ENCODE measurements around the gene MBD3L2.

- TF ChIP-seq, protein P1, sequence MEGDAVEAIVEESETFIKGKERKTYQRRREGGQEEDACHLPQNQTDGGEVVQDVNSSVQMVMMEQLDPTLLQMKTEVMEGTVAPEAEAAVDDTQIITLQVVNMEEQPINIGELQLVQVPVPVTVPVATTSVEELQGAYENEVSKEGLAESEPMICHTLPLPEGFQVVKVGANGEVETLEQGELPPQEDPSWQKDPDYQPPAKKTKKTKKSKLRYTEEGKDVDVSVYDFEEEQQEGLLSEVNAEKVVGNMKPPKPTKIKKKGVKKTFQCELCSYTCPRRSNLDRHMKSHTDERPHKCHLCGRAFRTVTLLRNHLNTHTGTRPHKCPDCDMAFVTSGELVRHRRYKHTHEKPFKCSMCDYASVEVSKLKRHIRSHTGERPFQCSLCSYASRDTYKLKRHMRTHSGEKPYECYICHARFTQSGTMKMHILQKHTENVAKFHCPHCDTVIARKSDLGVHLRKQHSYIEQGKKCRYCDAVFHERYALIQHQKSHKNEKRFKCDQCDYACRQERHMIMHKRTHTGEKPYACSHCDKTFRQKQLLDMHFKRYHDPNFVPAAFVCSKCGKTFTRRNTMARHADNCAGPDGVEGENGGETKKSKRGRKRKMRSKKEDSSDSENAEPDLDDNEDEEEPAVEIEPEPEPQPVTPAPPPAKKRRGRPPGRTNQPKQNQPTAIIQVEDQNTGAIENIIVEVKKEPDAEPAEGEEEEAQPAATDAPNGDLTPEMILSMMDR (IDR thresholded peaks at IDR 0.05; ENCODE audit: poor library complexity): peak; percentile 64
- no peak for TF ChIP-seq EZH2 (IDR thresholded peaks at IDR 0.05; ENCODE audit: borderline replicate concordance)
These were observed 44.7 kb upstream of the MBD3L2 start for GRCh38 chr19:7004313-7004931.
